LNCAP (cell line): ENCODE data around the gene CAMKMT.

Source experiments
- CTCF ChIP-seq: fragments of 450-650 bp; IDR thresholded peaks from 2 replicates; pipeline ENCODE4 v1.5.1; 2017; ENCODE audit warnings: mild to moderate bottlenecking

Gene CAMKMT

GRCh38 chr2:44424211-44424610 is 62.5 kb downstream of the CAMKMT start:
- no peak for TF ChIP-seq CTCF

- TF ChIP-seq CTCF, result no peak
Observed at GRCh38 chr2:44429034-44429433, 67.3 kb downstream of the CAMKMT start.

- TF ChIP-seq CTCF, result no peak
Observed at GRCh38 chr2:44430342-44430741, 68.6 kb downstream of the CAMKMT start.

GRCh38 chr2:44433895-44434294 is 72.1 kb downstream of the CAMKMT start:
- no peak for TF ChIP-seq CTCF

GRCh38 chr2:44441200-44441599 is 79.5 kb downstream of the CAMKMT start:
- TF ChIP-seq CTCF, result no peak

GRCh38 chr2:44442019-44442418 is 80.3 kb downstream of the CAMKMT start:
- TF ChIP-seq CTCF, result no peak

GRCh38 chr2:44443517-44443916 is 81.8 kb downstream of the CAMKMT start:
- TF ChIP-seq CTCF, result no peak

GRCh38 chr2:44444881-44445280 is 83.1 kb downstream of the CAMKMT start:
- TF ChIP-seq CTCF, result no peak
